Measurements from ENCODE around the gene AFF3. TPM values are rescaled to one million over a fixed set of nuclear protein-coding genes. Genes with fewer than 3 reads are reported as not detected.
"Not testable (repeated sequence)": the region's sequence is repeated elsewhere in the genome, so short reads cannot be mapped to it uniquely, and the experiment has no call there.

Gene AFF3
- polyA plus RNA-seq, 3 donors = 22.1 to 24.9 (median 24.2) TPM

GRCh38 chr2:99927690-99928207 is 214.6 kb downstream of the AFF3 start:
- DNase-seq (ENCODE audit: extremely low read depth in 1 of 11, low read depth in 9 of 11, low spot score in 4 of 11) = not testable (repeated sequence)

- DNase-seq (ENCODE audit: extremely low read depth in 1 of 11, low read depth in 9 of 11, low spot score in 4 of 11) = no peak
These were observed 215.4 kb downstream of the AFF3 start for GRCh38 chr2:99926986-99927385.

GRCh38 chr2:99925960-99926359 is 216.4 kb downstream of the AFF3 start:
- no peak for DNase-seq (ENCODE audit: extremely low read depth in 1 of 11, low read depth in 9 of 11, low spot score in 4 of 11)

- DNase-seq (ENCODE audit: extremely low read depth in 1 of 11, low read depth in 9 of 11, low spot score in 4 of 11) = no peak
These were observed 219.7 kb downstream of the AFF3 start for GRCh38 chr2:99922664-99923063.

- no peak for DNase-seq (ENCODE audit: extremely low read depth in 1 of 11, low read depth in 9 of 11, low spot score in 4 of 11)
These were observed 220.5 kb downstream of the AFF3 start for GRCh38 chr2:99921903-99922302.

- no peak for DNase-seq (ENCODE audit: extremely low read depth in 1 of 11, low read depth in 9 of 11, low spot score in 4 of 11)
These were observed 224.0 kb downstream of the AFF3 start for GRCh38 chr2:99918389-99918788.

- DNase-seq (ENCODE audit: extremely low read depth in 1 of 11, low read depth in 9 of 11, low spot score in 4 of 11) = no peak
These were observed 227.2 kb downstream of the AFF3 start for GRCh38 chr2:99915108-99915675.

- DNase-seq (ENCODE audit: extremely low read depth in 1 of 11, low read depth in 9 of 11, low spot score in 4 of 11) = no peak
These were observed 230.7 kb downstream of the AFF3 start for GRCh38 chr2:99911736-99912135.

- no peak for DNase-seq (ENCODE audit: extremely low read depth in 1 of 11, low read depth in 9 of 11, low spot score in 4 of 11)
These were observed 231.5 kb downstream of the AFF3 start for GRCh38 chr2:99910902-99911301.

GRCh38 chr2:99905636-99906035 is 236.8 kb downstream of the AFF3 start:
- no peak for DNase-seq (ENCODE audit: extremely low read depth in 1 of 11, low read depth in 9 of 11, low spot score in 4 of 11)

- no peak for DNase-seq (ENCODE audit: extremely low read depth in 1 of 11, low read depth in 9 of 11, low spot score in 4 of 11)
These were observed 237.4 kb downstream of the AFF3 start for GRCh38 chr2:99905025-99905424.

GRCh38 chr2:99903981-99904380 is 238.4 kb downstream of the AFF3 start:
- DNase-seq (ENCODE audit: extremely low read depth in 1 of 11, low read depth in 9 of 11, low spot score in 4 of 11) = no peak

- no peak for DNase-seq (ENCODE audit: extremely low read depth in 1 of 11, low read depth in 9 of 11, low spot score in 4 of 11)
These were observed 241.8 kb downstream of the AFF3 start for GRCh38 chr2:99900556-99900955.

GRCh38 chr2:99899882-99900281 is 242.5 kb downstream of the AFF3 start:
- DNase-seq (ENCODE audit: extremely low read depth in 1 of 11, low read depth in 9 of 11, low spot score in 4 of 11) = no peak

GRCh38 chr2:99899058-99899855 is 243.1 kb downstream of the AFF3 start:
- no peak for DNase-seq (ENCODE audit: extremely low read depth in 1 of 11, low read depth in 9 of 11, low spot score in 4 of 11)

- DNase-seq (ENCODE audit: extremely low read depth in 1 of 11, low read depth in 9 of 11, low spot score in 4 of 11) = no peak
These were observed 243.9 kb downstream of the AFF3 start for GRCh38 chr2:99898336-99899048.

- no peak for DNase-seq (ENCODE audit: extremely low read depth in 1 of 11, low read depth in 9 of 11, low spot score in 4 of 11)
These were observed 251.0 kb downstream of the AFF3 start for GRCh38 chr2:99891428-99891780.

GRCh38 chr2:99890568-99891427 is 251.6 kb downstream of the AFF3 start:
- no peak for DNase-seq (ENCODE audit: extremely low read depth in 1 of 11, low read depth in 9 of 11, low spot score in 4 of 11)

- DNase-seq (ENCODE audit: extremely low read depth in 1 of 11, low read depth in 9 of 11, low spot score in 4 of 11) = no peak
These were observed 253.8 kb downstream of the AFF3 start for GRCh38 chr2:99888617-99889016.

All from renal cortex interstitium (tissue), 11 donors.